Tibial artery (tissue), 4 donors: ENCODE results near the gene MRPS6.

Source experiments
- DNase-seq, 2 donors: peaks; one replicate each; pipeline ENCODE4 v3.0.0-alpha.2; 2019
- H3K27ac ChIP-seq, 2 donors: fragments of 200-600 bp; sonication (generic) in 1 of 2; 1 replicate in 1 of 2; 2 replicates in 1 of 2; pipeline ENCODE4 v1.5.1; 2018 to 2019; ENCODE audit warnings: mild to moderate bottlenecking in 1 of 2
- H3K27me3 ChIP-seq, 2 donors: fragments of 200-600 bp; sonication (generic) in 1 of 2; one replicate each; pipeline versions ENCODE4 v1.5.1 to v1.6.0; 2016 to 2019
- H3K36me3 ChIP-seq, 3 donors: fragments of 200-600 bp; sonication (generic) in 2 of 3; one replicate each; pipeline ENCODE4 v1.5.1; 2016 to 2019; ENCODE audit warnings: mild to moderate bottlenecking in 2 of 3
- H3K4me1 ChIP-seq, 4 donors: fragments of 200-600 bp; sonication (generic) in 2 of 4; 1 replicate in 3 of 4; 2 replicates in 1 of 4; pipeline ENCODE4 v1.5.1; 2016 to 2019
- H3K4me3 ChIP-seq, 2 donors: fragments of 200-600 bp; sonication (generic) in 1 of 2; 1 replicate in 1 of 2; 2 replicates in 1 of 2; pipeline ENCODE4 v1.5.1; 2018 to 2019; ENCODE audit warnings: mild to moderate bottlenecking in 2 of 2
- H3K9me3 ChIP-seq, 3 donors: fragments of 200-600 bp; sonication (generic) in 1 of 3; one replicate each; pipeline ENCODE4 v1.5.1; 2016 to 2019
- intact Hi-C: fragments of 100-400 bp; cut with DNase I; formaldehyde crosslinking; loops from one replicate; pipeline ENCODE4 v1.15.0; 2023; ENCODE audit warnings: low total_unique reads
- TF ChIP-seq, protein P1 (sequence below), 2 experiments: fragments of 200-600 bp in 1 of 2; fragments of 450-650 bp in 1 of 2; IDR thresholded peaks; one replicate each; pipeline ENCODE4 v1.5.1; 2017 to 2019; ENCODE audit warnings: antibody characterized with exemption in 2 of 2, mild to moderate bottlenecking in 1 of 2, moderate library complexity in 1 of 2

MRPS6 gene

DNA sequence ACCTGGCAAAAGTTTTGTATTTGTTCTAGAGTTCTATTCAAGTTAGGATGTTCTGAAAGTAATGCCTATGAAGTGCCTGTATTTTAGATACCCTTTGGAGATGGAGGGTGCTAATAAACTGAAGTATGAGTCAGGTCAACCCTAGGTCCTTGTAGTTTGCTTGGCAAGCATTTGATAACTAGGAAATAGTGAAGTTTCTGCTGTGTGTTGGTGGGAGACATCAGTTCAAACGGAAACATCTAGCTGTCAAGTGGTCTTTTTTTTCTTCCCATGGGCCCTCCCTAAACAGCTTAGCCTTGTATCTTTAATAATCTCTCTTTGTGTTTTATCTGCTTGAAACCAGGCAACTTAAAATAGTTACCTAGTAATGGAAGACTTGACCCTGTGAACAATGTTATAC is 4.5 kb downstream of the MRPS6 start:
- H3K27ac ChIP-seq = peak overlapping the region in 1 of 2 donors; percentile 67
- H3K4me3 ChIP-seq = no peak overlapping the region
- no peaks in the 10 kb centered on the region for H3K9me3 ChIP-seq
- TF ChIP-seq, protein P1, sequence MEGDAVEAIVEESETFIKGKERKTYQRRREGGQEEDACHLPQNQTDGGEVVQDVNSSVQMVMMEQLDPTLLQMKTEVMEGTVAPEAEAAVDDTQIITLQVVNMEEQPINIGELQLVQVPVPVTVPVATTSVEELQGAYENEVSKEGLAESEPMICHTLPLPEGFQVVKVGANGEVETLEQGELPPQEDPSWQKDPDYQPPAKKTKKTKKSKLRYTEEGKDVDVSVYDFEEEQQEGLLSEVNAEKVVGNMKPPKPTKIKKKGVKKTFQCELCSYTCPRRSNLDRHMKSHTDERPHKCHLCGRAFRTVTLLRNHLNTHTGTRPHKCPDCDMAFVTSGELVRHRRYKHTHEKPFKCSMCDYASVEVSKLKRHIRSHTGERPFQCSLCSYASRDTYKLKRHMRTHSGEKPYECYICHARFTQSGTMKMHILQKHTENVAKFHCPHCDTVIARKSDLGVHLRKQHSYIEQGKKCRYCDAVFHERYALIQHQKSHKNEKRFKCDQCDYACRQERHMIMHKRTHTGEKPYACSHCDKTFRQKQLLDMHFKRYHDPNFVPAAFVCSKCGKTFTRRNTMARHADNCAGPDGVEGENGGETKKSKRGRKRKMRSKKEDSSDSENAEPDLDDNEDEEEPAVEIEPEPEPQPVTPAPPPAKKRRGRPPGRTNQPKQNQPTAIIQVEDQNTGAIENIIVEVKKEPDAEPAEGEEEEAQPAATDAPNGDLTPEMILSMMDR (IDR thresholded peaks at IDR 0.05) = no peak
- no peak for DNase-seq
- no peaks in the 10 kb centered on the region for H3K27me3 ChIP-seq
- peaks cover 0 to 79% (median 20%) of the 10 kb centered on the region in 4 donors for H3K4me1 ChIP-seq
- H3K36me3 ChIP-seq = no peaks in the 10 kb centered on the region
- intact Hi-C loops = loop anchor here (10.0 kb wide), 1 partner anchor 133 kb away; no protein-coding TSS in a partner anchor

DNA sequence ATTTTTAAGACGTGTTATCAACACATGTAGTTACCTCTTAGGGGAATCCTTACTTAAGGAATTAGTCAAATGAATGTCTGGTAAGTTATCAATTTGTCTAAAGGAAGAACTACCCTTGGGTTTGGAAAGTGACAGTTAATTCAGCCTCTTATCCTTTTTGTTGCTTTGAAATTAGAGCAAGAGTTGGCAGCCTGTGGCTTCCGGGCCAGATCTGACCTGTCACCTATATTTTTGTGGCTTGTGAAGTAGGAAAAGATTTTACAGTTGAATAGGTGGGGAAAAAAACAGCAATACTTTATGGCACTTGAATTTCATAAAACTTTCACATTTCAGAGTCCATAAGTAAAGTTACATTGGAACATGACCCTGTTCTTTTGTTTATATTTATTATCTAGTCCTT is 5.5 kb downstream of the MRPS6 start:
- no peak for DNase-seq
- peak overlapping the region in 1 of 2 donors; percentile 67 for H3K27ac ChIP-seq
- H3K9me3 ChIP-seq = no peaks in the 10 kb centered on the region
- TF ChIP-seq, protein P1 (IDR thresholded peaks at IDR 0.05) = no peak
- H3K27me3 ChIP-seq = no peaks in the 10 kb centered on the region
- intact Hi-C loops = loop anchor here (10.0 kb wide), 1 partner anchor 134 kb away; no protein-coding TSS in a partner anchor
- peaks cover 0 to 89% (median 25%) of the 10 kb centered on the region in 4 donors for H3K4me1 ChIP-seq
- H3K4me3 ChIP-seq = no peak overlapping the region
- H3K36me3 ChIP-seq = no peaks in the 10 kb centered on the region

DNA sequence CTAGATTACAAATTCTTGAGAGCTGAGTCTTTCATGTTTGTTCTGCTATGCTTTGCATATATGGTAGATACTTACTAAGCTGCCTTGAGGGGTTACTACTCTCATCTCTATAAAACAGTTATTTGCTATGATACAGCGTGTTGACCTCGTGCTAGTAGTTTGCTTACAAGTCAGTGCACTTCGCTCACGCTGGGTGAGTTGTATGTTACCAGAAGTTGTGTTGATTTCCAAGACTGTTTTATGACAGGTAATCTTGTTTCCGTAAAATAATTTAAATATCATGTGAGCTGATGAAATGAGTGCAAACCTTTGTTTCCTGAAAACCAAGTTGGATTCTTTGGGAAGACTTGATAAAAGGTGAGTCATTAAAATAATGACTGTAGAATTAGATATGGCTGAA is 7.3 kb downstream of the MRPS6 start:
- DNase-seq = no peak
- H3K4me1 ChIP-seq = peaks cover 0 to 97% (median 23%) of the 10 kb centered on the region in 4 donors
- intact Hi-C loops = no loop called here

DNA sequence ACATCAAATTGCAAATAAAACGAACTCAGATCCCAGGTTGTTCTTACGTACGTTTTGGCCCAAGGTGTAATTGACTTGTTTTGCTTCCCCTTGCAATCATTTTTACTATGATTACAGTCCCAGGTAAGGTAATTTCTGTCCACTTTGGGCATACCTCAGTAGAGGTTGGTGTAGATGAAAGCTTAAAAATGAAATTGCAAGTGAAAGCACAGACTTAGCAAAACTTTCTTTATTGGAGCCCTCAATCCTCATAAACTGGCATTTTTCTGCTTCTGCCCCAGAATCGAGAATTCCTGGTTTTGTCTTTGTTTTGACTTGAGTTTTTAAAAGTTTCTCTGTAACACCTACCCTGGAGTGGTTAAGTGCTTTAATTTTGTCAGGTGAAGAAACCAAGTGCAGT is 9.4 kb downstream of the MRPS6 start:
- TF ChIP-seq, protein P1 (IDR thresholded peaks at IDR 0.05) = no peak
- Histone ChIP-seq H3K36me3 (no peaks in the 10 kb centered on the region), H3K9me3 (no peaks in the 10 kb centered on the region), H3K4me1 (peaks cover 0 to 98% (median 26%) of the 10 kb centered on the region in 4 donors), H3K27ac (peak overlapping the region in 1 of 2 donors; percentile 33), H3K27me3 (no peaks in the 10 kb centered on the region), H3K4me3 (no peak overlapping the region)
- no peak for DNase-seq
- intact Hi-C loops = no loop called here

More for the DNA sequence above, 7.3 kb downstream of the MRPS6 start:
- TF ChIP-seq, protein P1 (IDR thresholded peaks at IDR 0.05) = no peak
- Histone ChIP-seq H3K27me3 (no peaks in the 10 kb centered on the region), H3K4me3 (no peak overlapping the region), H3K27ac (peak overlapping the region in 1 of 2 donors; percentile 1), H3K9me3 (no peaks in the 10 kb centered on the region), H3K36me3 (no peaks in the 10 kb centered on the region)

DNA sequence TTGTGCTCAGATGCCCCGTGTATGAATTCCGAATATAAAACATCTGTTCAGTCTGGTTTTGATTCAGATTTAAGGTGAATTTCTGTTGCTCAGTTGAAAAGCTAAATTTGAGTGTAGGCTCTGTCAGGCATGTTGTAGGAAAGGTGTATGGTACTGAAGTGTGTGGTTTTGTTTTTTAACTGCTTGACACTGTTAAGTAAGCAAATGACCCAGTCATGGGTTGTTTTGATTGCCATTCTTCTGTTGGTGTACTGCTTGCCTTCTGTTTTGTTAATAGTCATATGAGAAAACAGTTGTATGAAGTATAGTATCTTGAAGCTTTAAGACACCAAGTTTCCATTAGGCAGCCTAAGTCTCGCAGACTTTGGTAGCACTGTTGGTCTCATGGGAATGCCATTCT is 10.0 kb downstream of the MRPS6 start:
- TF ChIP-seq, protein P1 (IDR thresholded peaks at IDR 0.05) = no peak
- intact Hi-C loops = no loop called here
- H3K36me3 ChIP-seq = no peaks in the 10 kb centered on the region

DNA sequence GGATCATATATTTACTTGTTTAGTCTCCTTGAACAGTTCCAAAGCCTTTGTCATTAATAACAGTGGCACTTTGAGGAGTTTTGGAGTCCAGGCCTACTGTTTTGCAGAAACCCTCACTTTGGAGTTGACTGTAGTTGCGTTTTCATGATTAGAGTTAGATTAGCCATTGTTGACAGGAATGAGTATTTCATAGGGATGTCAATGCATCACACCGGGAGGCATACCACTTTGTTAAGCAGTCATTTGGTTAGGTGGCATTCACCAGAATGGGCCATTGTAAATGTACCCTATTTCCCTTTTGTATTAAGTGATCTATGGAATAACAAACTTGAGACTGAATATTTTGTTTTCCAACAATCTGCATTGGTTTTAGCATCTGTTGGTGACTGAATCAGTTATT is 11.8 kb downstream of the MRPS6 start:
- TF ChIP-seq, protein P1 (IDR thresholded peaks at IDR 0.05) = no peak
- Histone ChIP-seq H3K9me3 (no peaks in the 10 kb centered on the region), H3K36me3 (no peaks in the 10 kb centered on the region), H3K4me3 (no peak overlapping the region), H3K27ac (no peak overlapping the region), H3K27me3 (no peaks in the 10 kb centered on the region), H3K4me1 (peaks cover 0 to 98% (median 24%) of the 10 kb centered on the region in 4 donors)
- DNase-seq = no peak
- intact Hi-C loops = no loop called here

More for the DNA sequence above, 10.0 kb downstream of the MRPS6 start:
- H3K27ac ChIP-seq = peak overlapping the region in 1 of 2 donors; percentile 33
- no peak overlapping the region for H3K4me3 ChIP-seq
- DNase-seq = no peak
- H3K4me1 ChIP-seq = peaks cover 0 to 98% (median 24%) of the 10 kb centered on the region in 4 donors
- H3K27me3 ChIP-seq = no peaks in the 10 kb centered on the region
- no peaks in the 10 kb centered on the region for H3K9me3 ChIP-seq
